CD4-positive, alpha-beta T cell treated with Interleukin-17A for 4 hours (primary cell): ENCODE data around the gene HOXC9.
"Not testable (repeated sequence)": the region's sequence is repeated elsewhere in the genome, so short reads cannot be mapped to it uniquely, and the experiment has no call there.

ENCODE experiments used
- DNase-seq: peaks from one replicate; pipeline ENCODE4 v3.0.0-alpha.2; 2020; ENCODE audit warnings: mixed read lengths

HOXC9 gene

GRCh38 chr12:54040648-54041047, 40.7 kb downstream of the HOXC9 start:
- no peak for DNase-seq

GRCh38 chr12:54041097-54041690, 41.2 kb downstream of the HOXC9 start:
- no peak for DNase-seq

DNA sequence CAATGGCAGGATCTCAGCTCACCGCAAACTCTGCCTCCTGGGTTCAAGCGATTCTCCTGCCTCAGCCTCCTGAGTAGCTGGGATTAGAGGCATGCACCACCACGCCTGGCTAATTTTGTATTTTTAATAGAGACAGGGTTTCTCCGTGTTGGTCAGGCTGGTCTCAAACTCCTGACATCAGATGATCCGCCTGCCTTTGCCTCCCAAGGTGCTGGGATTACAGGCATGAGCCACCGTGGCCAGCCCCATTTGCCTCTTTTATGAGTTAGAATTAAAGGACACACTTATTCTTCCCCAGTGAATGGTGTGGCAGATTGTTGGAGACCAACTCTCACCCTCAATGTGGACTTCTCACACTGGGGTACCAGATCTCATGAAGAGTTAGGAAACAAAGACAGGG, 42.1 kb downstream of the HOXC9 start:
- DNase-seq = not testable (repeated sequence)

DNA sequence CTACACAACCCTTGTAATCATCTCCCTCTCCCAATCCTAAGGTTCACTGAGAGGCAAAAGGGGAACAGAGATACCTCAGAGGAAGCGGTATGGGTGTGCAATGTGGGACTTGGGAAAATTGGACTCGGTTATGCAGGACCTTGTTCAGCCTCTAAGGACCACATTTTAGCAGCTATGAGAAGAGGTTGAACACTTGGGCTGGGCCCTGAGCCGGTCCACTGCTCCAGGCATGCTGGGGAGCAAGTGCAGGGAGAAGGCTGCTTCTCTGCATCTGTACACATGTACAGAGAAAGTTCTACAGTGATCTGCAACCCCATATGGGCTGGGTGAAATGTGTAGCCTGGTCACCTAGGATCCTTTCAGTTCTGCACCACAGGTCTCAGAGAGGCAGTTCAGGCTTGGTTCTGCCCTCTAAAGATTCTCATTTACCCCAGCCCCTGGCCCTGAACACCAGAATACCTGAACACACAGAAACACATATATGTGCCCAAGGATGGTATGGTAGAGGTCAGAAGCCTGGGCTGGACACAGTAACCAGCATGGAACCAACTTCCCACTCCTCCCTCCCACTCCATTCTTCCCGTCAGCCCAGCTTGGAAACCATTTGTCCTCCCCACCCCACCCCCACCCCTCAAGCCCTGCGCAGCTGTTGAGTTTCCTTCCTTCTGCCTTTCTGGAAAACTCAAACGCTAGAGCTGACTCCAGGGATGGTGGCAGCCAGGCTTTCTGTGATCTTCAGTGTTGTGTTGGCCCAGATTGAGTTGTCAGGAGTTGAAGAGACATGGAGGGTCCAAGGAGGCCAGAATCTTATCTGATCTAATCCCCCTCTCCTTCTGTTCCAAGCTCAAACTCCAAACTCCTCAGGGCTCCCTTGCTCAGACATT, 43.3 kb downstream of the HOXC9 start:
- no peak for DNase-seq

- no peak for DNase-seq
Measured at GRCh38 chr12:54044425-54045103, 44.6 kb downstream of the HOXC9 start.

DNA sequence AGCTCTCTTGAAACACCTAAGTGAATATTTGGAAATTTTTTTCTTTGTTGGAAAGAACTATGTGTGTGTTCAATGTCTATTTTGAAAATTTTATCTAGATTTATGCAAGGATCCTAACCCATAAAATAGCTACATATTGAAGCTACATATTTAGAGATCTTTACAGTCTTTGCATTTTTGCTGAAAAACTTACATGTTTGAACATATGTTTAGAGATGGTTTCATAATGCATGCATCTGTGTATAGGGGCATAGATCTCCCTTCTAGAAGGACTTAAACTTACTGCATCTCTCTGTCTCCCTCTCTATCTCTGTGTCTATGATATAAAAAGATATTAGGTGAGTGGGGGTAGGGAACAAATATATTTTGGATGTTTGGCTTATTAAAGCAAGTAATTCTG, 45.4 kb downstream of the HOXC9 start:
- no peak for DNase-seq

GRCh38 chr12:54045868-54046521, 46.0 kb downstream of the HOXC9 start:
- no peak for DNase-seq

- DNase-seq = no peak
Measured at GRCh38 chr12:54046809-54047159, 46.8 kb downstream of the HOXC9 start.

GRCh38 chr12:54047160-54047963, 47.4 kb downstream of the HOXC9 start:
- no peak for DNase-seq

GRCh38 chr12:54047964-54048303, 48.0 kb downstream of the HOXC9 start:
- no peak for DNase-seq

- DNase-seq = no peak
Measured at GRCh38 chr12:54048406-54049093, 48.6 kb downstream of the HOXC9 start.

DNA sequence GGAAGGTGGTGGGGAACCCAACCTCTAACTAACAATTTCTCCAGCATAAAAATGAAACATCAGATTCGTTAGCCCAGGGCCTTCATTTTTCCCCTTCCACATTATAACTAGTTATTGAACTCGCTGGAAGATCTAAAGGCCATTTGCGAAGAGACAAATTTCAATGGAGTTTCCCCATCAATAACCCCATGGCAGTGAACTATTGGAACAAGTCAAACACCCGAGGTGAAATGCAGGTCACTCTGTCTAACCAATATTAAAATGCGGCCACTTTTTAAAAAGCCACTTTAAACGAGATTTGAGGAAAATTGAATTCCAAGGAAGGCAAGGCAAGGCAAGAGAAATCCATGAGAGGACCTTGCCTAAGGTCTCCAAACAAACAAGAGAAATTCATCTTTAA, 49.1 kb downstream of the HOXC9 start:
- DNase-seq = no peak

DNA sequence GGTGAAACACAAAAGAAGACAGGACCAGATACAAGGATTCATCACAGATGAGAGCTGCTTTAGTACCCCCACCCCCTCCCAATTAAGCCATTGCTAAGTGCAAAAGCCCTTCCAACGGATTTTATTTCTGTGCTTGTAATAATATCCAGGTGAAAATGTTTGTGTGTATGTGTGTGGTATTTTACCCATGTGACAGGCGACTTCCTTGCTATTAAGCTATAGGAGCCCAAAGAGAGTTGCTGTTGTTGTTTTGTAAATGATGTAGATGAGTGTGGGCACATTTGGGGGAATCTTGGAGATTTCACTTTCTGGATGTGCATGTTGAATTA, 50.5 kb downstream of the HOXC9 start:
- no peak for DNase-seq

DNA sequence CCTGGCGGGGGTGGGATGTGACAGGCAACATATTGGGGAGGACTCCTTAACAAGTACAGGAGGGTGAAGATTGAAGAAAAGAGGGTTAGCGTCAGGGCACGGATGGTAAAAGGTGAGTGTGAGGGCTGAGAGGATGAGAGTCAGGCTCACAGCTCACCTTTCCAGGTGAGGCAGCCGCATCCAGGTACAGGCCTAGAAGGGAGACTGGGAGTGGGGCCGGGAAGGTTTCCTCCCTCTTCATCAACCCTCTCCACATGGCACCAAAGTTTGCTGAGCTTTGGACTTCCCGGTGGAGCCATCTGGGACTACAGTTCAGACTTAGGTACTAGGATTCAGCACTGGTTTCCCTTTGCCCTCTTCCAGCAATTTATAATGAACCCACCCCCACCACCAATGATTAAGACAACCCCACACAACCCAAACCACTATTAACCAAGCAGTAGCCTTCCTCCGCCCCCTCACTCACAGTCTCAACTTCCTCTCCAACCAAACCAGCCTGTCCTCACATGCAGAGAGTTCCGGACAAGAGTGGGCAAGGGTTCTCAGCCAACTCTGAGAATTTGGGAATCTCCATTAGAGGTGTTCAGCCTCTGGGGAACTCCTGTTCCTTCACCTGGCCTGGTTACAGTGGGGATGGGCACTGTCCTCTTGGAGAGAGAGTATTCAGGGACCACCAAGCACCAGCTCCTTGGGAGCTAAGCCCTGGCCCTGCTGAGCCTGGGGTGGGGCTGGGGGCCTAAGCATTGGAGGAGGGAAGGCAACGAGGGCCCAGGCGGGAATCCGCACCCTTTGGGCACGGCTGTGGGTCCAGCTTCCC, 51.3 kb downstream of the HOXC9 start:
- no peak for DNase-seq

GRCh38 chr12:54051874-54052437, 52.0 kb downstream of the HOXC9 start:
- no peak for DNase-seq

DNA sequence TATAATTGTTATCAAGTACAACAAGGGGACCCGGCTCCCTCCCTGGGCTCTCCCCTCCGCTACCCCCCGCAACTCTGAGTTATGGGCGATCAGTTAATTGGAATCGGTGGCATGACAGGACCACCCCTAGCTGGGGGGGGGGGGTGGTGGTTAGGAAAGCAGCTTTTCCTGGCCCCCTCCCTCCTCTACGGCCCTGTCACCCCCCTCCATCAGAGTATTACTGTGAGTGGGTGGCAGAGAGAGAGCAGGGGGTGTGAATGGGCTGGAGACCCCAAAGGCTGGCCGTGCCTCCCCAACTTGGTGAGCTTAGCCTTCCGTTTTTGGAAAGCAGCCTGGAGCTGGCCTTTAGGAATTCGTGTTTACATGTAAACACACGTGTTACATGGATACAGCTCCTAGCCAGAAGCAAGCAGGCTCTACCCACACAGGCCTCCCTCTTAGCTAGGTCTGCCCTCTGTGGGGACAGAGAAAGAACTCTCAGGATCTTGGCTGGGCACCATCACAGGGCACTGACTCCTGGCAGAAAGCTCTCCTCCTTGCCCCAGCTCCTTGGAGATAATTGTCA, 52.6 kb downstream of the HOXC9 start:
- DNase-seq = no peak
